C4-2B (cell line): Measurements from ENCODE around the gene CCL14.

ENCODE experiments used
- H3K27ac ChIP-seq: fragments of 450-650 bp; 2 replicates; pipeline ENCODE4 v1.5.1; 2017
- ZFX ChIP-seq: fragments of 450-650 bp; IDR thresholded peaks from 2 replicates; pipeline ENCODE4 v1.6.1; 2017
- TF ChIP-seq, protein P1 (sequence below): fragments of 450-650 bp; conservative IDR thresholded peaks from 2 replicates; pipeline ENCODE4 v1.5.1; 2017; ENCODE audit warnings: mild to moderate bottlenecking

Gene CCL14

DNA sequence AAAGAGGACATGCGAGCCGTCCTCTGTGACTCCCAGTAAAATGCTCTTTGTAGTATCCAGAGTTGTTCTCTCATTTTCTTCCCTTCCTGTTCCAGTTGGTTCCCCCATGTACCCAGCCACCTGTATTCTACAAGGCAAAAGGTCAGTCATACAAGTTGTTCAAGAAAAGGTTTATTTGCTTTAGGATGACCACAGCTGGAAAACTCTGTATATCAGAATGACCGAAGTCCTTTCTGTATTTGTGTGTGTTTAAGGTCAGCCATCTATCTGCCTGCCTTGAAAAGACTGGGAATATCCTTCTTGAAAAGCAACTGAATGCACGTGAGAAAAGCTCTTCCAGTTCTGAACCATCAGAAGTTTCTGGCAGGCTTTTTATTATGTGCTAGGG lies 13.6 kb downstream of the CCL14 start:
- TF ChIP-seq ZFX = no peak
- TF ChIP-seq, protein P1, sequence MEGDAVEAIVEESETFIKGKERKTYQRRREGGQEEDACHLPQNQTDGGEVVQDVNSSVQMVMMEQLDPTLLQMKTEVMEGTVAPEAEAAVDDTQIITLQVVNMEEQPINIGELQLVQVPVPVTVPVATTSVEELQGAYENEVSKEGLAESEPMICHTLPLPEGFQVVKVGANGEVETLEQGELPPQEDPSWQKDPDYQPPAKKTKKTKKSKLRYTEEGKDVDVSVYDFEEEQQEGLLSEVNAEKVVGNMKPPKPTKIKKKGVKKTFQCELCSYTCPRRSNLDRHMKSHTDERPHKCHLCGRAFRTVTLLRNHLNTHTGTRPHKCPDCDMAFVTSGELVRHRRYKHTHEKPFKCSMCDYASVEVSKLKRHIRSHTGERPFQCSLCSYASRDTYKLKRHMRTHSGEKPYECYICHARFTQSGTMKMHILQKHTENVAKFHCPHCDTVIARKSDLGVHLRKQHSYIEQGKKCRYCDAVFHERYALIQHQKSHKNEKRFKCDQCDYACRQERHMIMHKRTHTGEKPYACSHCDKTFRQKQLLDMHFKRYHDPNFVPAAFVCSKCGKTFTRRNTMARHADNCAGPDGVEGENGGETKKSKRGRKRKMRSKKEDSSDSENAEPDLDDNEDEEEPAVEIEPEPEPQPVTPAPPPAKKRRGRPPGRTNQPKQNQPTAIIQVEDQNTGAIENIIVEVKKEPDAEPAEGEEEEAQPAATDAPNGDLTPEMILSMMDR = no peak
- H3K27ac ChIP-seq = no peak overlapping the region

DNA sequence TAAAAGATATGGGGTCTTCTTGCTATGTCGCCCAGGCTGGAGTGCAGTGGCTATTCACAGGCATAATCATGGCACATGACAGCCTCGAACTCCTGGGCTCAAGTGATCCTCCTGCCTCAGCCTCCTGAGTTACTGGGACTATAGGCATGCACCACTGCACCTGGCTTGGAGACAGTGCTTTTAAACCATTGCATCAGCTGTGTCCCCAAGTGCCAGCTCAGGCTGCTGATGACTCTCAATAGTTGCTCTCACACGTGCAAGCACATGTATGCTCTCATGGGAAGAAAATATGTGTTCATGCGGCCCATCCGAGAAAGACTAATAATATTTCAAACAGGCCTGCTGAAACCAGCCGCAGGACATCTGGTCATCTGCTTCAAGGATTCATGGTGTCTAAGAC lies 14.0 kb downstream of the CCL14 start:
- no peak overlapping the region for H3K27ac ChIP-seq
- no peak for TF ChIP-seq ZFX
- TF ChIP-seq, protein P1 = no peak

DNA sequence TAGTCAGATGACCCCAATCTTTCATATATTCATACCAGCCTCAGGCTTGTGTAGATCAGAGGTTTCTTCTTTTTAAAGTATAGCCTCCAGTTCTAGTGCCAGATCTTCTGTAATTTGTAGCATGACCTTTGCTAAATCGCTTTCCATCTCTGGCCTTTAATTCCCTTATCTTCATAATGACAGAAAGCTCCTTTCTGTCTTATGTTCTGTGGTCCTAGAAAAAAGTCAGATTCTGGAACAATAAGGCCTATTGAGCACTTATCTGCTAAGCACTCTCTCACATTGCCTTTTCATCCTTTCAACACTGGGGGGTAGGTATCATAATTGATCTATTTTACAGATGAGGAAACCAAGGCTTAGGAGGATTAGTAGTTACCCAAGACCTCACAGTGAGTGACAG lies 14.5 kb downstream of the CCL14 start:
- H3K27ac ChIP-seq = no peak overlapping the region
- no peak for TF ChIP-seq ZFX
- TF ChIP-seq, protein P1 = no peak

DNA sequence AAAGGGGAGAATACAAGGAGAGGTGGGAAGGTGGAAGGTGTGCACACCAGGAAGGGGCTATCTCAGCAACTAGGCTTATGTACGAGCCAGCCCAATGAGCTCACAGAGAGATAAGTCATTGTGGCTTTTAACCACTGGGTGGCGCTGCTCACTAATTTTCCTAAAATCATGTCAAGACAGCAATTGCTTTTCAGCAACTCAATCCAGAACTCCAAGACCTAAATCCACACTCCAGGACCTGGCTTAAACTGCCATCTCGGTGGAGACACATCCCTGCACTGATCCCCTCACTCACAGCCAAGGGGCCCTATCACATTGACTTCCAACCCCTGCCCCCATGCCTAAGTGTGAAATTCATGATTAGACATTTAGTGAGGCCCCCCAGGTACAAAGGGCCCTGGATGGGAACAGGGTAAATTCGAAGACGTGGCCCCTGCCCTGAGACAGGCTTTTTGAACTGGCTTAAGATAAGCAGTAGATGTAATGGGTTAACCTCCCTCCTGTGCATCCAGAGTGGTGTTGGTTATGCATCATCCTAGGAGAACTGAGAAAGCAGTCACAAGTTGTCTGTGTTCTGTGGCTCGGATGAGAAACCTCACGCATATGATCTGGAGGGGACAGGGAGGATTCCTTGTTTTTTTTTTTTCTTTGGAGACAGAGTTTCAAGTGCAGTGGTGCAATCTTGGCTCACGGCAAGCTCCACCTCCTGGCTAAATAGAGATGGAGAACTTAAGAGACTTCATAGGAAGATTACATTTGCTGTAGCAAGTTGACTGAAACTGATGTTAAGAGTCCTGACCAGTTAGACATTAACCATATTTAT lies 16.8 kb downstream of the CCL14 start:
- H3K27ac ChIP-seq = no peak overlapping the region
- TF ChIP-seq, protein P1 = peak; percentile 90
- TF ChIP-seq ZFX = no peak

DNA sequence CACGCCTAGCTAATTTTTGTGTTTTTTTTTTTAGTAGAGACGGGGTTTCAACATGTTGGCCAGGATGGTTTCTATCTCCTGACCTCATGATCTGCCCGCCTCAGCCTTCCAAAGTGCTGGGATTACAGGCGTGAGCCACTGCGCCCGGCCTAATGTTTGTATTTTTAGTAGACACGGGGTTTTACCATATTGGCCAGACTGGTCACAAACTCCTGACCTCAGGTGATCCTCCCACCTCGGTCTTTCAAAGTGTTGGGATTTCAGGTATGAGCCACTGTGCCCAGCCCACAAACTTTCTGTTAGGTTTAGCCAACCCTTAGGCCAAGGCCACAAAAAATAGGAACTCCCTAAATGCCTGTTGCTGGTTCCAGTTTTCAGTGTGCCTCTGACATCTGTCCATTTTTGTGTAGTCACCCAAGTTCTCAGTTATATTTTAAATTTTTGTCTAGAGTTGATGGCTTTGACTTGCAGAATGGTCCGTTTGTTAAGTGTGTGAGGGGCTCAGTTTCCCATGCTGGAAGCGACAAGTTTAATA lies 17.9 kb downstream of the CCL14 start:
- TF ChIP-seq, protein P1 = no peak
- TF ChIP-seq ZFX = no peak
- no peak overlapping the region for H3K27ac ChIP-seq

DNA sequence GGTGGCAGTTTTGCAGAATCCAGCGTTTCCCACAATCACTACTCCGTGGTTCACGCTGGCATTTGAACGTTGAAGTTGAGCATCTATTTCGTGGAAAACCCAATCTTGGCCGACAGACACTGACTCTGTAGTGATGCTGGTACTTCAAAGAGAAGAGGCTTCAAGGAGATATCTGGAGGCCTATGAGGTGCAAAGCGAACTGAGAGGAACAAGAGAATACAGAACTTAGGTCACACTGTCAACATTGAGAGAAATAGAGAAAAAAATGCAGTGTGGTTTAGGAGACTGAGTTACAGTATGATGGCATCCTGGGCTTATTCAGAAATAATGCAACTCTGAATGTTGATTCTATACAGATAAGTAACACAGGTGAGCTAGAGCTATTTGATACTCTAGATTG lies 21.3 kb downstream of the CCL14 start:
- no peak overlapping the region for H3K27ac ChIP-seq
- TF ChIP-seq, protein P1 = no peak
- no peak for TF ChIP-seq ZFX

DNA sequence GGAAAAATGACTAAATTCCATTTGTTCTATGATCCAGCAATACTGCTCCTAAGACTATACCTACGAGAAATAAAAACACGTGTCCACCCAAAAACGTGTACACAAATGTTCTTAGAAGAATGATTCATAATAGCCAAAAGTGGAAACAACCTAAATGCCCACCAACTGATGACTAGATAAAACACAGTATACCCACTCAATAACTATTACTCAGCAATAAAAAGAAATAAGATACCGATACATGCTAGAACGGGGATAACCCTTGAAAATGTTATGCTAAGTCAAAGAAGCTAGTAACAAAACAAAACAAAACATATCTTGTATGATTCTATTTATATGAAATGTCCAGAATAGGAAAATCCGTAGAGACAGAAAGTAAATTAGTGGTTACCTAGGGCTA lies 22.9 kb downstream of the CCL14 start:
- no peak overlapping the region for H3K27ac ChIP-seq
- TF ChIP-seq, protein P1 = no peak
- TF ChIP-seq ZFX = no peak
